ENCODE measurements around the gene SFRP4.

- TF ChIP-seq, protein P1, sequence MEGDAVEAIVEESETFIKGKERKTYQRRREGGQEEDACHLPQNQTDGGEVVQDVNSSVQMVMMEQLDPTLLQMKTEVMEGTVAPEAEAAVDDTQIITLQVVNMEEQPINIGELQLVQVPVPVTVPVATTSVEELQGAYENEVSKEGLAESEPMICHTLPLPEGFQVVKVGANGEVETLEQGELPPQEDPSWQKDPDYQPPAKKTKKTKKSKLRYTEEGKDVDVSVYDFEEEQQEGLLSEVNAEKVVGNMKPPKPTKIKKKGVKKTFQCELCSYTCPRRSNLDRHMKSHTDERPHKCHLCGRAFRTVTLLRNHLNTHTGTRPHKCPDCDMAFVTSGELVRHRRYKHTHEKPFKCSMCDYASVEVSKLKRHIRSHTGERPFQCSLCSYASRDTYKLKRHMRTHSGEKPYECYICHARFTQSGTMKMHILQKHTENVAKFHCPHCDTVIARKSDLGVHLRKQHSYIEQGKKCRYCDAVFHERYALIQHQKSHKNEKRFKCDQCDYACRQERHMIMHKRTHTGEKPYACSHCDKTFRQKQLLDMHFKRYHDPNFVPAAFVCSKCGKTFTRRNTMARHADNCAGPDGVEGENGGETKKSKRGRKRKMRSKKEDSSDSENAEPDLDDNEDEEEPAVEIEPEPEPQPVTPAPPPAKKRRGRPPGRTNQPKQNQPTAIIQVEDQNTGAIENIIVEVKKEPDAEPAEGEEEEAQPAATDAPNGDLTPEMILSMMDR (IDR thresholded peaks at IDR 0.05; ENCODE audit: low read depth, low read length, missing input control): no peak
- TF ChIP-seq SP1 (IDR thresholded peaks at IDR 0.05) (no peak), YY1 (IDR thresholded peaks at IDR 0.05) (no peak), TAF1 (conservative IDR thresholded peaks at IDR 0.05) (no peak), RAD21 (IDR thresholded peaks at IDR 0.05) (no peak)
Measured at GRCh38 chr7:37899712-37900247, 16.8 kb downstream of the SFRP4 start.

Data from liver (tissue), 3 donors.